Breast epithelium (tissue), 4 donors: ENCODE data around the gene TSPEAR. TPM values are rescaled to one million over a fixed set of nuclear protein-coding genes. Genes with fewer than 3 reads are reported as not detected.

Experiments used
- DNase-seq, 2 donors: peaks; one replicate each; pipeline ENCODE4 v3.0.0-alpha.2; 2019; ENCODE audit warnings: low spot score in 2 of 2
- H3K27ac ChIP-seq, 2 donors: fragments of 200-600 bp; sonication (generic) in 1 of 2; one replicate each; pipeline ENCODE4 v1.5.1; 2016 to 2019; ENCODE audit warnings: mild to moderate bottlenecking in 1 of 2
- H3K27me3 ChIP-seq, 2 donors: fragments of 200-600 bp; sonication (generic) in 1 of 2; one replicate each; pipeline versions ENCODE4 v1.5.1 to v1.6.0; 2017 to 2019; ENCODE audit warnings: control low read depth in 1 of 2, mild to moderate bottlenecking in 1 of 2
- H3K36me3 ChIP-seq: fragments of 200-600 bp; one replicate; pipeline ENCODE4 v1.5.1; 2019
- H3K4me1 ChIP-seq, 2 donors: fragments of 200-600 bp; sonication (generic); one replicate each; pipeline ENCODE4 v1.5.1; 2016 to 2019; ENCODE audit warnings: control low read depth in 1 of 2
- H3K4me3 ChIP-seq, 3 donors: fragments of 200-600 bp; sonication (generic); 1 replicate in 2 of 3; 2 replicates in 1 of 3; pipeline ENCODE4 v1.5.1; 2016 to 2019; ENCODE audit warnings: mild to moderate bottlenecking in 3 of 3, moderate library complexity in 2 of 3
- H3K9me3 ChIP-seq, 2 donors: fragments of 200-600 bp; sonication (generic) in 1 of 2; one replicate each; pipeline ENCODE4 v1.5.1; 2016 to 2019; ENCODE audit warnings: control low read depth in 1 of 2
- CTCF ChIP-seq, 3 donors: fragments of 450-650 bp; IDR thresholded peaks; one replicate each; pipeline ENCODE4 v1.5.1; 2016 to 2017; ENCODE audit warnings: antibody characterized with exemption in 3 of 3, mild to moderate bottlenecking in 3 of 3, moderate library complexity in 3 of 3
- POLR2A ChIP-seq: fragments of 450-650 bp; IDR thresholded peaks from one replicate; pipeline ENCODE4 v1.6.1; 2016; ENCODE audit warnings: antibody characterized with exemption, mild to moderate bottlenecking, moderate library complexity
- POLR2AphosphoS5 ChIP-seq, 3 donors: sonication (generic); formaldehyde crosslinking; IDR thresholded peaks; one replicate each; pipeline ENCODE4 v1.6.1; 2017; ENCODE audit warnings: antibody characterized with exemption in 3 of 3
- intact Hi-C: fragments of 100-400 bp; cut with DNase I; formaldehyde crosslinking; loops from one replicate; pipeline ENCODE4 v1.15.1; 2023; ENCODE audit warnings: low total_unique reads
- total RNA-seq, 3 donors: library from RNA; depleted of rRNA; stranded (reverse); fragments of >200 nt; gene quantifications; one replicate each; pipeline ENCODE4 v1.1.0, GENCODE V29; 2016

TSPEAR gene
- total RNA-seq, 3 donors from 2014 or later = 0.15 TPM; not detected in 2

- intact Hi-C loops = no loop called here
- TF ChIP-seq POLR2AphosphoS5 (IDR thresholded peaks at IDR 0.05) (no peak), POLR2A (no peak), CTCF (IDR thresholded peaks at IDR 0.05) (no peak)
- Histone ChIP-seq H3K4me1 (peaks cover 0 to 6% of the 10 kb centered on the region in 2 donors), H3K27me3 (no peaks in the 10 kb centered on the region), H3K9me3 (no peaks in the 10 kb centered on the region), H3K36me3 (no peaks in the 10 kb centered on the region), H3K4me3 (no peak overlapping the region), H3K27ac (no peak overlapping the region)
- DNase-seq = no peak
Observed at GRCh38 chr21:44499631-44500030, 211.7 kb downstream of the TSPEAR start.

- TF ChIP-seq CTCF (IDR thresholded peaks at IDR 0.05) (no peak), POLR2A (no peak), POLR2AphosphoS5 (IDR thresholded peaks at IDR 0.05) (no peak)
- H3K36me3 ChIP-seq = no peaks in the 10 kb centered on the region
- H3K9me3 ChIP-seq = no peaks in the 10 kb centered on the region
- H3K4me1 ChIP-seq = peaks cover 0 to 6% of the 10 kb centered on the region in 2 donors
- no peak overlapping the region for H3K4me3 ChIP-seq
- no peaks in the 10 kb centered on the region for H3K27me3 ChIP-seq
- intact Hi-C loops = no loop called here
- no peak overlapping the region for H3K27ac ChIP-seq
- DNase-seq = no peak
Observed at GRCh38 chr21:44499211-44499560, 212.2 kb downstream of the TSPEAR start.

- peaks cover 0 to under 1% of the 10 kb centered on the region in 2 donors for H3K9me3 ChIP-seq
- no peak overlapping the region for H3K4me3 ChIP-seq
- peaks cover 0 to 6% of the 10 kb centered on the region in 2 donors for H3K4me1 ChIP-seq
- no peak for DNase-seq
- no peaks in the 10 kb centered on the region for H3K36me3 ChIP-seq
- TF ChIP-seq POLR2A = no peak
- TF ChIP-seq CTCF (IDR thresholded peaks at IDR 0.05) = no peak
- no peak for TF ChIP-seq POLR2AphosphoS5 (IDR thresholded peaks at IDR 0.05)
- H3K27me3 ChIP-seq = no peaks in the 10 kb centered on the region
- intact Hi-C loops = no loop called here
- peak overlapping the region in 1 of 2 donors; percentile 57 for H3K27ac ChIP-seq
Observed at GRCh38 chr21:44498280-44499210, 212.8 kb downstream of the TSPEAR start.

GRCh38 chr21:44497703-44498126, 213.7 kb downstream of the TSPEAR start:
- DNase-seq = no peak
- H3K4me3 ChIP-seq = no peak overlapping the region
- intact Hi-C loops = no loop called here
- peaks cover 7 to 9% of the 10 kb centered on the region in 2 donors for H3K9me3 ChIP-seq
- peaks cover 0 to 6% of the 10 kb centered on the region in 2 donors for H3K4me1 ChIP-seq
- TF ChIP-seq POLR2AphosphoS5 (IDR thresholded peaks at IDR 0.05) = no peak
- no peak for TF ChIP-seq POLR2A
- TF ChIP-seq CTCF (IDR thresholded peaks at IDR 0.05) = no peak
- H3K36me3 ChIP-seq = no peaks in the 10 kb centered on the region
- peak overlapping the region in 1 of 2 donors; percentile 87 for H3K27ac ChIP-seq
- H3K27me3 ChIP-seq = no peaks in the 10 kb centered on the region
